OCI-LY3 (cell line): ENCODE results near the gene IL2RA.
A peak's percentile ranks its signal among the peaks of the same experiment; 100 is the strongest.
"Not testable (repeated sequence)": the region's sequence is repeated elsewhere in the genome, so short reads cannot be mapped to it uniquely, and the experiment has no call there.

Source experiments
- H2AFZ ChIP-seq: fragments of 200-600, 300-600 bp; shearing (Covaris generic); 2 replicates; pipeline ENCODE4 v1.6.0; 2014; ENCODE audit warnings: antibody characterized with exemption, low read depth, low read length
- H3K27ac ChIP-seq: fragments of 200-600, 300-600 bp; sonication (generic); 2 replicates; pipeline ENCODE4 v1.5.1; 2014; ENCODE audit warnings: mild to moderate bottlenecking, low read length, moderate library complexity, mixed read lengths
- H3K27me3 ChIP-seq: fragments of 200-600, 300-600 bp; sonication (generic); 2 replicates; pipeline ENCODE4 v1.6.1; 2014; ENCODE audit warnings: low read depth, low read length, mixed read lengths
- H3K36me3 ChIP-seq: fragments of 200-600, 300-600 bp; sonication (generic); replicated peaks from 2 replicates; pipeline ENCODE3; 2014; ENCODE audit warnings: low read depth, low read length, mixed read lengths
- H3K4me1 ChIP-seq: fragments of 300-600, 200-600 bp; sonication (generic); 2 replicates; pipeline ENCODE4 v1.6.1; 2014; ENCODE audit warnings: low read length, mixed read lengths
- H3K4me2 ChIP-seq: fragments of 200-600, 300-600 bp; sonication (generic); 2 replicates; pipeline ENCODE4 v1.6.1; 2014; ENCODE audit warnings: low read length, mixed read lengths
- H3K4me3 ChIP-seq: fragments of 300-600, 200-600 bp; sonication (generic); 2 replicates; pipeline ENCODE4 v1.5.1; 2014; ENCODE audit warnings: antibody characterized with exemption, mild to moderate bottlenecking, low read length, moderate library complexity
- H3K79me2 ChIP-seq: fragments of 300-600, 200-600 bp; shearing (Covaris generic); 2 replicates; pipeline ENCODE4 v1.6.1; 2014; ENCODE audit warnings: mild to moderate bottlenecking, low read length, mixed read lengths
- H3K9ac ChIP-seq: fragments of 300-600, 200-600 bp; shearing (Covaris generic); 2 replicates; pipeline ENCODE4 v1.6.0; 2014; ENCODE audit warnings: mild to moderate bottlenecking, low read length, moderate library complexity
- H3K9me3 ChIP-seq: fragments of 200-600, 300-600 bp; shearing (Covaris generic); 2 replicates; pipeline ENCODE4 v1.6.1; 2014; ENCODE audit warnings: low read length, mixed read lengths; ENCODE audit not compliant: insufficient read depth
- H4K20me1 ChIP-seq: fragments of 200-600, 300-600 bp; sonication (generic); 2 replicates; pipeline ENCODE4 v1.6.1; 2016; ENCODE audit warnings: low read length, mixed read lengths; ENCODE audit not compliant: insufficient read depth
- EZH2phosphoT487 ChIP-seq: fragments of 200-600 bp; shearing (Covaris generic); IDR thresholded peaks from 2 replicates; pipeline ENCODE4 v1.6.1; 2018; ENCODE audit warnings: antibody characterized with exemption, mixed run types, low read depth
- TF ChIP-seq, protein P1 (sequence below): fragments of 200-600, 300-600 bp; sonication (generic); IDR thresholded peaks from 2 replicates; pipeline ENCODE4 v1.5.1; 2014; ENCODE audit warnings: antibody characterized with exemption, low read length, low read depth

Gene IL2RA

GRCh38 chr10:6065835-6066234, 3.7 kb upstream of the IL2RA start:
- peak overlapping the region; percentile 8; the same call in 1 of the 2 replicates for H2AFZ ChIP-seq
- TF ChIP-seq, protein P1, sequence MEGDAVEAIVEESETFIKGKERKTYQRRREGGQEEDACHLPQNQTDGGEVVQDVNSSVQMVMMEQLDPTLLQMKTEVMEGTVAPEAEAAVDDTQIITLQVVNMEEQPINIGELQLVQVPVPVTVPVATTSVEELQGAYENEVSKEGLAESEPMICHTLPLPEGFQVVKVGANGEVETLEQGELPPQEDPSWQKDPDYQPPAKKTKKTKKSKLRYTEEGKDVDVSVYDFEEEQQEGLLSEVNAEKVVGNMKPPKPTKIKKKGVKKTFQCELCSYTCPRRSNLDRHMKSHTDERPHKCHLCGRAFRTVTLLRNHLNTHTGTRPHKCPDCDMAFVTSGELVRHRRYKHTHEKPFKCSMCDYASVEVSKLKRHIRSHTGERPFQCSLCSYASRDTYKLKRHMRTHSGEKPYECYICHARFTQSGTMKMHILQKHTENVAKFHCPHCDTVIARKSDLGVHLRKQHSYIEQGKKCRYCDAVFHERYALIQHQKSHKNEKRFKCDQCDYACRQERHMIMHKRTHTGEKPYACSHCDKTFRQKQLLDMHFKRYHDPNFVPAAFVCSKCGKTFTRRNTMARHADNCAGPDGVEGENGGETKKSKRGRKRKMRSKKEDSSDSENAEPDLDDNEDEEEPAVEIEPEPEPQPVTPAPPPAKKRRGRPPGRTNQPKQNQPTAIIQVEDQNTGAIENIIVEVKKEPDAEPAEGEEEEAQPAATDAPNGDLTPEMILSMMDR: no peak
- TF ChIP-seq EZH2phosphoT487: no peak
- H3K9ac ChIP-seq: peak overlapping the region; percentile 23; the same call in 1 of the 2 replicates
- H3K27me3 ChIP-seq: no peaks in the 10 kb centered on the region
- H3K36me3 ChIP-seq: no peaks in the 10 kb centered on the region
- H3K4me1 ChIP-seq: peaks cover 75% of the 10 kb centered on the region
- peak overlapping the region; percentile 35 for H3K4me2 ChIP-seq
- peaks cover 5% of the 10 kb centered on the region; the same call in 1 of the 2 replicates for H3K9me3 ChIP-seq
- H3K27ac ChIP-seq: peak overlapping the region; percentile 56
- H4K20me1 ChIP-seq: no peaks in the 10 kb centered on the region
- no peak overlapping the region for H3K4me3 ChIP-seq
- peaks cover 13% of the 10 kb centered on the region for H3K79me2 ChIP-seq

DNA sequence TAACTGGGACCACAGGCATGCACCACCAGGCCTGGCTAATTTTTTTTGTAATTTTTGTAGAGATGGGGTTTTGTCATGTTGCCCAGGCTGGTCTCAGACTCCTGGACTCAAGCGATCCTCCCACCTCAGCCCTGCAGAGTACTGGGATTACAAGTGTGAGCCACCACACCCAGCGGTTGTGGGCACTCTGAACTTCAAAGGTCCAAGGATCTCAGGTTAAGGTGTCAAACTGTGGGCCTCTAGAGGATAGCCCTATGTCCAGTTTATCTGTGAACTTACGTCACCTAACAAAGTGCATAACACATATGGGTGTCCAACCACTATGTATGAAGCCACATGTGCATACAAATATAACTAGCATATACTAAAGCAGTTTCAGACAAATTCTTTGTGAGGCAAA, 3.2 kb upstream of the IL2RA start:
- TF ChIP-seq, protein P1: no peak
- no peak for TF ChIP-seq EZH2phosphoT487
- H3K4me2 ChIP-seq: peak overlapping the region; percentile 35

DNA sequence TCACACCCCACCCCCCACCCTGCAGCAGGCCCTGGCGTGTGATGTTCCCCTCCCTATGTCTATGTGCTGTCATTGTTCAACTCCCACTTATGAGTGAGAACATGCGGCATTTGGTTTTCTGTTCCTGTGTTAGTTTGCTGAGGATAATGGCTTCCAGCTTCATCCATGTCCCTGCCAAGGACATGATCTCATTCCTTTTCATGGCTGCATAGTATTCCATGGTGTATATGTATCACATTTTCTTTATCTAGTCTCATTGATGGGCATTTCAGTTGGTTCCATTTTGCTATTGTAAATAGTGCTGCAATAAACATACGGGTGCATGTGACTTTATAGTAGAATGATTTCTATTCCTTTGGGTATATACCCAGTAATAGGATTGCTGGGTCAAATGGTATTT, 2.6 kb upstream of the IL2RA start:
- peaks cover 75% of the 10 kb centered on the region for H3K4me1 ChIP-seq
- H3K4me2 ChIP-seq, H3K27me3 ChIP-seq, H4K20me1 ChIP-seq, H3K27ac ChIP-seq, H3K9me3 ChIP-seq, H3K36me3 ChIP-seq, H3K4me3 ChIP-seq, H2AFZ ChIP-seq, H3K9ac ChIP-seq: not testable (repeated sequence)
- H3K79me2 ChIP-seq: peaks cover 20% of the 10 kb centered on the region

More for the DNA sequence above, 3.2 kb upstream of the IL2RA start:
- H3K9ac ChIP-seq: peak overlapping the region; percentile 23; the same call in 1 of the 2 replicates
- H3K36me3 ChIP-seq: no peaks in the 10 kb centered on the region
- H3K79me2 ChIP-seq: peaks cover 13% of the 10 kb centered on the region
- H3K4me3 ChIP-seq: no peak overlapping the region
- H3K27me3 ChIP-seq: no peaks in the 10 kb centered on the region
- H3K4me1 ChIP-seq: peaks cover 75% of the 10 kb centered on the region
- H3K9me3 ChIP-seq: peaks cover 5% of the 10 kb centered on the region; the same call in 1 of the 2 replicates
- no peaks in the 10 kb centered on the region for H4K20me1 ChIP-seq
- H2AFZ ChIP-seq: 0 out of 2 replicates have a peak overlapping the region, but pooled peaks have one; percentile 8
- peak overlapping the region; percentile 56 for H3K27ac ChIP-seq

DNA sequence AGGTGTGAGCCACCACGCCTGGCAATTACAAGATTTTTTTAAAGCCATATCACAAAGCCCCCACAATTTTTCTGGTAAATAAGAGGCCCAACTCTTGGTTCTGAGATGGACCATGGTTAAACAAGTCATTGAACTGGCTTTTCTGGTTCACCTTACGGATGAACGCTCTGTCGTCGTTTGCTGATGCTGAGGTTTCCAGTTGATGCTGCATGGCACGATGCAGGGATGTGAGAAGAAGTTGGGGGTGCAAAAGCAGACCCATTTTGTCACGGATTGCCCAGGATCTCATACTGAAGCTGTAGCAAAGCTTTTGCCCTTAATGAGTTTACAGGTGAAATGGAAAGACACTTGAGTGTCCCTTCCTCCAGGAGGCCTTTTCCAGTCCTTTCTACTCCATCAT, 2.0 kb upstream of the IL2RA start:
- Histone ChIP-seq H3K36me3 (no peaks in the 10 kb centered on the region), H2AFZ (no peak overlapping the region), H4K20me1 (no peaks in the 10 kb centered on the region), H3K27me3 (no peaks in the 10 kb centered on the region), H3K9me3 (peaks cover 5% of the 10 kb centered on the region; the same call in 1 of the 2 replicates), H3K9ac (no peak overlapping the region), H3K4me3 (no peak overlapping the region), H3K4me1 (peaks cover 75% of the 10 kb centered on the region), H3K79me2 (peaks cover 23% of the 10 kb centered on the region), H3K4me2 (no peak overlapping the region), H3K27ac (no peak overlapping the region)
- no peak for TF ChIP-seq EZH2phosphoT487
- TF ChIP-seq, protein P1: no peak
